ENCODE measurements around the gene HSD17B1.

The HSD17B1 gene

DNA sequence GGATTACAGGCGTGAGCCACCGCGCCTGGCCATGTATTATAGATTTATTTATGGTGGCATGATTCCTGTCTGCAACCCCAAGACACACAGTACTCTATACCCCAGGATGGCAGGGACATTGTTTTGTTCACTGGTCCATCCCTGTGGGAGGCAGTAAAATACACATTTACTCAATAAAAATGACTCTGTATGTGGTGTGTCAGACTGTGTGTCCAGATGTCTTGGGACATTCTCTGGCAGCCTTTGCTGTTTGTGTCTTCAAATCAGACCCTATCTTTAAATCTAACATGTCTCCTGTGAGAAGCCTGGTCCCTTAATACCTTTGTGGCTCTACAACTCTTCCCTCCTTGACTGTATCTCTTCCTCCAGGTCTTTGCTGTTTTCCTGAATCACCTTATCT lies 7.5 kb downstream of the HSD17B1 start:
- H3K4me1 ChIP-seq (ENCODE audit: control insufficient read depth in 2 of 2, insufficient read depth in 1 of 2, low read depth in 1 of 2, low read length in 2 of 2) = peaks cover 9 to 14% of the 10 kb centered on the region in 2 donors
- H2BK15ac ChIP-seq (ENCODE audit: low read length) = no peak overlapping the region
- no peak overlapping the region for H2AK5ac ChIP-seq (ENCODE audit: low read depth, low read length)
- H4K91ac ChIP-seq (ENCODE audit: low read depth, low read length, poor library complexity) = no peak overlapping the region
- H2BK12ac ChIP-seq (ENCODE audit: low read length) = no peak overlapping the region
- no peaks in the 10 kb centered on the region for H3K27me3 ChIP-seq (ENCODE audit: control insufficient read depth in 3 of 3, insufficient read depth in 3 of 3, low read depth in 1 of 3, low read length in 3 of 3)
- no peak overlapping the region for H3K18ac ChIP-seq (ENCODE audit: low read length)
- H4K8ac ChIP-seq (ENCODE audit: low read depth, low read length) = no peak overlapping the region
- DNase-seq (ENCODE audit: low spot score) = no peak
- H3K79me1 ChIP-seq (ENCODE audit: low read depth, low read length) = peaks cover 10% of the 10 kb centered on the region
- H3K4me2 ChIP-seq (ENCODE audit: insufficient read depth, low read length, poor library complexity, severe bottlenecking) = no peak overlapping the region
- H3K14ac ChIP-seq (ENCODE audit: low read length) = no peak overlapping the region
- H3K4me3 ChIP-seq (ENCODE audit: low read length in 2 of 2) = no peak overlapping the region
- no peak overlapping the region for H3K9ac ChIP-seq (ENCODE audit: low read depth, low read length, poor library complexity)
- no peaks in the 10 kb centered on the region for H3K9me3 ChIP-seq (replicated peaks in 1 of 2; ENCODE audit: control insufficient read depth in 2 of 2, insufficient read depth in 1 of 2, low read depth in 1 of 2, low read length in 2 of 2)
- H2BK5ac ChIP-seq (ENCODE audit: low read length) = no peak overlapping the region
- H2BK120ac ChIP-seq (ENCODE audit: low read depth, low read length) = no peak overlapping the region
- no peak overlapping the region for H2AFZ ChIP-seq (ENCODE audit: low read length)
- H3K23ac ChIP-seq (ENCODE audit: low read depth, low read length, poor library complexity) = no peak overlapping the region
- H3K4ac ChIP-seq (ENCODE audit: low read length) = no peak overlapping the region
- no CpG with 5 or more reads among the region's 3 CpGs for WGBS, 2 donors (ENCODE audit: extremely low coverage in 2 of 2, insufficient read length in 2 of 2, insufficient replicate concordance in 1 of 2)
- H3K27ac ChIP-seq (replicated peaks; ENCODE audit: low read length) = no peak overlapping the region
- H3K36me3 ChIP-seq (replicated peaks in 1 of 2; ENCODE audit: control insufficient read depth in 2 of 2, insufficient read depth in 2 of 2, low read length in 2 of 2) = peaks cover 11 to 22% of the 10 kb centered on the region in 2 donors

DNA sequence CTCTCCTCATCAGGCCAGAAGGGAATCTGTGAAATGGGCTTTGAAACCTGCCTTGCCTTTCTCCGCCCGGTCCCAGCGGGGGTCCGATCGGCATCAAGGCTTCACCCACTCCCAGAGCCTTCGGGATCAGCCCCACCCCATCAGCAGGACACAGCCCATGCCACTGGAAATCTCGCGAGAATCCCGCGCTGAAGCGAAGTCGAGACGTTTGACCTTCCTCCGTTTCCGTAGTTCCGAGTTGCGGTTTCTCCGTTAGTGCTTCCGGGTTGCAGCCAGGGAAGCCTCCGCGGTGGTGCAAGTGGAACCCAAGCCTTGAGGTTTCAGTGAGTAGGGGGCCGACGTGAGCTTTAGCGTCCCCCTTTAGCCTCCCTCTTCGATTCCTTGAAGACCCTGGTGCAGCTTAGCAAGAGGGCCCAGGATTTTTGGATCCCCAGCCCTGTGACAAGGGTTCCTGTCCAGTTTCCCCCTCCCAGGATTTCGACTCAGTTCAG lies 9.2 kb downstream of the HSD17B1 start, which contains the start of gene COASY:
TSS of gene COASY (plus strand) at position 252 of the 491 bp plus-strand sequence. CDS start 475 bp downstream, outside the sequence.
- peak within 1 kb of the TSS; percentile 94 for H3K4me2 ChIP-seq (ENCODE audit: insufficient read depth, low read length, poor library complexity, severe bottlenecking)
- peak within 1 kb of the TSS; percentile 41 for H2AK5ac ChIP-seq (ENCODE audit: low read depth, low read length)
- peak within 1 kb of the TSS; percentile 19 for H2BK15ac ChIP-seq (ENCODE audit: low read length)
- no peak within 1 kb of the TSS for H2BK12ac ChIP-seq (ENCODE audit: low read length)
- no peak within 1 kb of the TSS for H4K91ac ChIP-seq (ENCODE audit: low read depth, low read length, poor library complexity)
- WGBS, 2 donors (ENCODE audit: extremely low coverage in 2 of 2, insufficient read length in 2 of 2, insufficient replicate concordance in 1 of 2) = no CpG with 5 or more reads among the region's 26 CpGs
- H3K27me3 ChIP-seq (ENCODE audit: control insufficient read depth in 3 of 3, insufficient read depth in 3 of 3, low read depth in 1 of 3, low read length in 3 of 3) = no peaks in the 10 kb centered on the region
- H3K18ac ChIP-seq (ENCODE audit: low read length) = peak within 1 kb of the TSS; percentile 91
- H3K4ac ChIP-seq (ENCODE audit: low read length) = no peak within 1 kb of the TSS
- H3K9ac ChIP-seq (ENCODE audit: low read depth, low read length, poor library complexity) = peak within 1 kb of the TSS; percentile 94
- DNase-seq (ENCODE audit: low spot score) = peak; percentile 92
- H3K23ac ChIP-seq (ENCODE audit: low read depth, low read length, poor library complexity) = peak within 1 kb of the TSS; percentile 57
- peak within 1 kb of the TSS; percentile 64 for H3K27ac ChIP-seq (replicated peaks; ENCODE audit: low read length)
- H3K14ac ChIP-seq (ENCODE audit: low read length) = no peak within 1 kb of the TSS
- peak within 1 kb of the TSS; percentile 17 for H4K8ac ChIP-seq (ENCODE audit: low read depth, low read length)
- H2BK120ac ChIP-seq (ENCODE audit: low read depth, low read length) = no peak within 1 kb of the TSS
- peaks cover 11 to 14% of the 10 kb centered on the region in 2 donors for H3K4me1 ChIP-seq (ENCODE audit: control insufficient read depth in 2 of 2, insufficient read depth in 1 of 2, low read depth in 1 of 2, low read length in 2 of 2)
- H3K4me3 ChIP-seq (ENCODE audit: low read length in 2 of 2) = peak within 1 kb of the TSS; percentile 66 to 92
- peaks cover 12% of the 10 kb centered on the region for H3K79me1 ChIP-seq (ENCODE audit: low read depth, low read length)
- peaks cover 21 to 34% of the 10 kb centered on the region in 2 donors for H3K36me3 ChIP-seq (replicated peaks in 1 of 2; ENCODE audit: control insufficient read depth in 2 of 2, insufficient read depth in 2 of 2, low read length in 2 of 2)
- H3K9me3 ChIP-seq (replicated peaks in 1 of 2; ENCODE audit: control insufficient read depth in 2 of 2, insufficient read depth in 1 of 2, low read depth in 1 of 2, low read length in 2 of 2) = no peaks in the 10 kb centered on the region
- peak within 1 kb of the TSS; percentile 85 for H2AFZ ChIP-seq (ENCODE audit: low read length)
- peak within 1 kb of the TSS; percentile 58 for H2BK5ac ChIP-seq (ENCODE audit: low read length)

DNA sequence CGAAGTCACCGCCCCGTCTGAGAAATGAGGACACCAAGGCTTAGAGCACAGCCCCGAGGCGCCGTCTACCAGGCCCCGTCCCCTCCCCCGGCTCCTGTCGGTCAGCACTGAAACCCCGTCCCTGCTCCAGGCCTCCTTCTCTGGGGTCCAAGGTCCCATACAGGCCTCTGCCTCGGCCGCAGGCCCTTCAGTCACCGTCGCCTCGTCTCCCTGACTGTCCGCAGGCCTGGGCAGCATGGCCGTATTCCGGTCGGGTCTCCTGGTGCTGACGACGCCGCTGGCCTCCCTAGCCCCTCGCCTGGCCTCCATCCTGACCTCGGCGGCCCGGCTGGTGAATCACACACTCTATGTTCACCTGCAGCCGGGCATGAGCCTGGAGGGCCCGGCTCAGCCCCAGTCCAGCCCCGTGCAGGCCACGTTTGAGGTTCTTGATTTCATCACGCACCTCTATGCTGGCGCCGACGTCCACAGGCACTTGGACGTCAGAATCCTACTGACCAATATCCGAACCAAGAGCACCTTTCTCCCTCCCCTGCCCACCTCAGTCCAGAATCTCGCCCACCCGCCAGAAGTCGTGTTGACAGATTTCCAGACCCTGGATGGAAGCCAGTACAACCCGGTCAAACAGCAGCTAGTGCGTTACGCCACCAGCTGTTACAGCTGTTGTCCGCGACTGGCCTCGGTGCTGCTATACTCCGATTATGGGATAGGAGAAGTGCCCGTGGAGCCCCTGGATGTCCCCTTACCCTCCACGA lies 9.8 kb downstream of the HSD17B1 start:
- Histone ChIP-seq H4K8ac (ENCODE audit: low read depth, low read length) (no peak overlapping the region), H3K18ac (ENCODE audit: low read length) (no peak overlapping the region), H4K91ac (ENCODE audit: low read depth, low read length, poor library complexity) (no peak overlapping the region), H3K23ac (ENCODE audit: low read depth, low read length, poor library complexity) (peak overlapping the region; percentile 57), H2BK120ac (ENCODE audit: low read depth, low read length) (no peak overlapping the region), H3K36me3 (replicated peaks in 1 of 2; ENCODE audit: control insufficient read depth in 2 of 2, insufficient read depth in 2 of 2, low read length in 2 of 2) (peaks cover 21 to 34% of the 10 kb centered on the region in 2 donors), H3K4me2 (ENCODE audit: insufficient read depth, low read length, poor library complexity, severe bottlenecking) (peak overlapping the region; percentile 94), H2BK15ac (ENCODE audit: low read length) (no peak overlapping the region), H3K27ac (replicated peaks; ENCODE audit: low read length) (peak overlapping the region; percentile 64), H2BK12ac (ENCODE audit: low read length) (no peak overlapping the region), H3K27me3 (ENCODE audit: control insufficient read depth in 3 of 3, insufficient read depth in 3 of 3, low read depth in 1 of 3, low read length in 3 of 3) (no peaks in the 10 kb centered on the region), H2AFZ (ENCODE audit: low read length) (peak overlapping the region; percentile 85), H2AK5ac (ENCODE audit: low read depth, low read length) (peak overlapping the region; percentile 41), H3K4me3 (ENCODE audit: low read length in 2 of 2) (peak overlapping the region; percentile 66 to 92), H3K4ac (ENCODE audit: low read length) (no peak overlapping the region), H2BK5ac (ENCODE audit: low read length) (peak overlapping the region; percentile 58), H3K79me1 (ENCODE audit: low read depth, low read length) (peaks cover 19% of the 10 kb centered on the region), H3K14ac (ENCODE audit: low read length) (no peak overlapping the region), H3K9me3 (replicated peaks in 1 of 2; ENCODE audit: control insufficient read depth in 2 of 2, insufficient read depth in 1 of 2, low read depth in 1 of 2, low read length in 2 of 2) (no peaks in the 10 kb centered on the region), H3K9ac (ENCODE audit: low read depth, low read length, poor library complexity) (peak overlapping the region; percentile 94), H3K4me1 (ENCODE audit: control insufficient read depth in 2 of 2, insufficient read depth in 1 of 2, low read depth in 1 of 2, low read length in 2 of 2) (peaks cover 12 to 14% of the 10 kb centered on the region in 2 donors)
- WGBS, 2 donors (ENCODE audit: extremely low coverage in 2 of 2, insufficient read length in 2 of 2, insufficient replicate concordance in 1 of 2) = no CpG with 5 or more reads among the region's 48 CpGs
- no peak for DNase-seq (ENCODE audit: low spot score)

DNA sequence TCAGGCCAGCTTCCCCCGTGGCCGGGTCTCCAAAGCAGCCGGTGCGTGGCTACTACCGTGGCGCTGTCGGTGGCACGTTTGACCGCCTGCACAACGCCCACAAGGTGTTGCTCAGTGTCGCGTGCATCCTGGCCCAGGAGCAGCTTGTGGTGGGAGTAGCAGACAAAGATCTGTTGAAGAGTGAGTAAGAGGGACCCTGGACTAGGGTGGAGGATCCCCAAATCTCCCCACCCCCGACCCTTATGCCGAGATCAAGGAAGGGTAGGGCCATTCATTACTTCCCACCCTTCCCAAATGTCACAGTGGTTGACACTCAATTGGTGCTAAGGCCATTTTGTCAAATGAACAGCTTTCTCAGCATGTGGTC lies 10.4 kb downstream of the HSD17B1 start:
- Histone ChIP-seq H2BK5ac (ENCODE audit: low read length) (no peak overlapping the region), H2BK15ac (ENCODE audit: low read length) (no peak overlapping the region), H3K9me3 (replicated peaks in 1 of 2; ENCODE audit: control insufficient read depth in 2 of 2, insufficient read depth in 1 of 2, low read depth in 1 of 2, low read length in 2 of 2) (no peaks in the 10 kb centered on the region), H3K4me2 (ENCODE audit: insufficient read depth, low read length, poor library complexity, severe bottlenecking) (peak overlapping the region; percentile 94), H3K79me1 (ENCODE audit: low read depth, low read length) (peaks cover 21% of the 10 kb centered on the region), H3K36me3 (replicated peaks in 1 of 2; ENCODE audit: control insufficient read depth in 2 of 2, insufficient read depth in 2 of 2, low read length in 2 of 2) (peaks cover 21 to 35% of the 10 kb centered on the region in 2 donors), H4K8ac (ENCODE audit: low read depth, low read length) (no peak overlapping the region), H3K23ac (ENCODE audit: low read depth, low read length, poor library complexity) (no peak overlapping the region), H3K4me1 (ENCODE audit: control insufficient read depth in 2 of 2, insufficient read depth in 1 of 2, low read depth in 1 of 2, low read length in 2 of 2) (peaks cover 15 to 16% of the 10 kb centered on the region in 2 donors), H3K9ac (ENCODE audit: low read depth, low read length, poor library complexity) (no peak overlapping the region), H2AFZ (ENCODE audit: low read length) (no peak overlapping the region), H4K91ac (ENCODE audit: low read depth, low read length, poor library complexity) (no peak overlapping the region), H3K18ac (ENCODE audit: low read length) (no peak overlapping the region), H3K27ac (replicated peaks; ENCODE audit: low read length) (no peak overlapping the region), H2BK120ac (ENCODE audit: low read depth, low read length) (no peak overlapping the region), H3K14ac (ENCODE audit: low read length) (no peak overlapping the region), H3K4ac (ENCODE audit: low read length) (no peak overlapping the region), H3K4me3 (ENCODE audit: low read length in 2 of 2) (peak overlapping the region; percentile 66 to 92), H3K27me3 (ENCODE audit: control insufficient read depth in 3 of 3, insufficient read depth in 3 of 3, low read depth in 1 of 3, low read length in 3 of 3) (no peaks in the 10 kb centered on the region), H2BK12ac (ENCODE audit: low read length) (no peak overlapping the region), H2AK5ac (ENCODE audit: low read depth, low read length) (no peak overlapping the region)
- WGBS, 2 donors (ENCODE audit: extremely low coverage in 2 of 2, insufficient read length in 2 of 2, insufficient replicate concordance in 1 of 2) = no CpG with 5 or more reads among the region's 14 CpGs
- no peak for DNase-seq (ENCODE audit: low spot score)

Measured in neuronal stem cell (in vitro differentiated cells).